Fibroblast of lung (primary cell): ENCODE measurements around the gene CERS4.

Source experiments
- EZH2 ChIP-seq: IDR thresholded peaks from 2 replicates; pipeline ENCODE4 v1.5.1; 2012; ENCODE audit warnings: low read length, control low read depth, mild to moderate bottlenecking; ENCODE audit errors: missing control alignments
- TF ChIP-seq, protein P1 (sequence below), 2 donors: IDR thresholded peaks in 1 of 2; conservative IDR thresholded peaks in 1 of 2; 1 replicate in 1 of 2; 2 replicates in 1 of 2; pipeline ENCODE4 v1.5.1; 2011 to 2012; ENCODE audit warnings: low read length in 2 of 2, control low read depth in 1 of 2, inconsistent platforms in 1 of 2, low read depth in 1 of 2, mild to moderate bottlenecking in 1 of 2

DNA sequence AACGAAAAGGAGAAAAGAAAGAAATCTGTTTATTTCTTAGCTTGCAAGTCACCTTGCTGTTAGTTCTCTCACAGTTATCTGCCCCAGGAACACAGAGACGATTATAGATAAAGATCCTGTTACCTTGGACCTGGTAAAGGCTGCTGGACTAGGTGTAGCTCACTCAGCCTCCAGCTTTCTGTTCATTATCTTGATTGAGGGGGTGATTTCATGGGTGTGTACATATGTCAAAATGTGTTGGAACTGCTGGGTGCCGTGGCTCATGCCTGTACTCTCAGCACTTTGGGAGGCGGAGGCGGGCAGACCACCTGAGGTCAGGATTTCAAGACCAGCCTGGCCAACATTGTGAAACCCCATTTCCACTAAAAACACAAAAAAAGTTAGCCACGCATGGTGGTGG is 27.9 kb downstream of the CERS4 start:
- TF ChIP-seq, protein P1, sequence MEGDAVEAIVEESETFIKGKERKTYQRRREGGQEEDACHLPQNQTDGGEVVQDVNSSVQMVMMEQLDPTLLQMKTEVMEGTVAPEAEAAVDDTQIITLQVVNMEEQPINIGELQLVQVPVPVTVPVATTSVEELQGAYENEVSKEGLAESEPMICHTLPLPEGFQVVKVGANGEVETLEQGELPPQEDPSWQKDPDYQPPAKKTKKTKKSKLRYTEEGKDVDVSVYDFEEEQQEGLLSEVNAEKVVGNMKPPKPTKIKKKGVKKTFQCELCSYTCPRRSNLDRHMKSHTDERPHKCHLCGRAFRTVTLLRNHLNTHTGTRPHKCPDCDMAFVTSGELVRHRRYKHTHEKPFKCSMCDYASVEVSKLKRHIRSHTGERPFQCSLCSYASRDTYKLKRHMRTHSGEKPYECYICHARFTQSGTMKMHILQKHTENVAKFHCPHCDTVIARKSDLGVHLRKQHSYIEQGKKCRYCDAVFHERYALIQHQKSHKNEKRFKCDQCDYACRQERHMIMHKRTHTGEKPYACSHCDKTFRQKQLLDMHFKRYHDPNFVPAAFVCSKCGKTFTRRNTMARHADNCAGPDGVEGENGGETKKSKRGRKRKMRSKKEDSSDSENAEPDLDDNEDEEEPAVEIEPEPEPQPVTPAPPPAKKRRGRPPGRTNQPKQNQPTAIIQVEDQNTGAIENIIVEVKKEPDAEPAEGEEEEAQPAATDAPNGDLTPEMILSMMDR (conservative IDR thresholded peaks at IDR 0.05 in 1 of 2, IDR thresholded peaks at IDR 0.05 in 1 of 2; ENCODE audit: low read depth in 1 of 2, low read length in 2 of 2): no peak
- TF ChIP-seq EZH2: no peak
